Keratinocyte (primary cell): ENCODE measurements around the gene ADIPOR2. TPM values are rescaled to one million over a fixed set of nuclear protein-coding genes. Genes with fewer than 3 reads are reported as not detected.

Experiments
- DNase-seq: peaks from one replicate; pipeline ENCODE4 v3.0.0-alpha.2; 2011; ENCODE audit warnings: low read depth, missing footprints, low spot score
- FAIRE-seq: peaks from 2 replicates; lab custom pipeline; 2011; peaks lifted over from hg19 to GRCh38; lab: Jason Lieb, UNC
- H2AFZ ChIP-seq: 2 replicates; pipeline ENCODE4 v1.6.0; 2012; ENCODE audit warnings: low read length, control low read depth, inconsistent platforms; ENCODE audit not compliant: control insufficient read depth
- H3K27ac ChIP-seq: 2 replicates; pipeline ENCODE4 v1.5.1; 2011; ENCODE audit warnings: low read length; ENCODE audit not compliant: control insufficient read depth, insufficient read depth
- H3K27me3 ChIP-seq: 3 replicates; pipeline ENCODE4 v1.6.0; 2011; ENCODE audit warnings: low read length; ENCODE audit not compliant: control insufficient read depth, insufficient read depth; ENCODE audit errors: extremely low read depth
- H3K36me3 ChIP-seq, 2 experiments: 2 replicates in 1 of 2; 3 replicates in 1 of 2; pipeline ENCODE4 v1.5.1; 2011; ENCODE audit warnings: low read length in 2 of 2, mild to moderate bottlenecking in 1 of 2; ENCODE audit not compliant: control insufficient read depth in 2 of 2, insufficient read depth in 2 of 2; ENCODE audit errors: extremely low read depth in 1 of 2
- H3K4me1 ChIP-seq: 3 replicates; pipeline ENCODE4 v1.5.1; 2011; ENCODE audit warnings: low read length; ENCODE audit not compliant: control insufficient read depth, insufficient read depth; ENCODE audit errors: extremely low read depth
- H3K4me2 ChIP-seq: 3 replicates; pipeline ENCODE4 v1.6.0; 2011; ENCODE audit warnings: low read depth, low read length; ENCODE audit not compliant: control insufficient read depth, insufficient read depth; ENCODE audit errors: extremely low read depth
- H3K4me3 ChIP-seq, 3 experiments: fragments of 200-600 bp in 1 of 3; sonication (generic) in 1 of 3; 2 replicates in 2 of 3; 3 replicates in 1 of 3; pipeline ENCODE4 v1.5.1; 2011 to 2016; ENCODE audit warnings: low read length in 3 of 3, mild to moderate bottlenecking in 3 of 3, control low read depth in 2 of 3, inconsistent platforms in 1 of 3, low read depth in 1 of 3, mixed read lengths in 1 of 3, mixed run types in 1 of 3, moderate library complexity in 1 of 3; ENCODE audit not compliant: control insufficient read depth in 2 of 3, insufficient read depth in 2 of 3; ENCODE audit errors: extremely low read depth in 1 of 3
- H3K79me2 ChIP-seq: 2 replicates; pipeline ENCODE4 v1.6.0; 2012; ENCODE audit warnings: low read length; ENCODE audit not compliant: control insufficient read depth, insufficient read depth
- H3K9ac ChIP-seq: 3 replicates; pipeline ENCODE4 v1.6.0; 2011; ENCODE audit warnings: low read length; ENCODE audit not compliant: control insufficient read depth, insufficient read depth; ENCODE audit errors: extremely low read depth
- H3K9me1 ChIP-seq: 3 replicates; pipeline ENCODE4 v1.6.0; 2011; ENCODE audit warnings: low read length; ENCODE audit not compliant: control insufficient read depth, insufficient read depth; ENCODE audit errors: extremely low read depth
- H3K9me3 ChIP-seq: 2 replicates; pipeline ENCODE4 v1.5.1; 2012; ENCODE audit warnings: low read depth, low read length; ENCODE audit not compliant: control insufficient read depth
- H4K20me1 ChIP-seq: 3 replicates; pipeline ENCODE4 v1.6.0; 2011; ENCODE audit warnings: low read length; ENCODE audit not compliant: control insufficient read depth, insufficient read depth; ENCODE audit errors: extremely low read depth
- CTCF ChIP-seq, 3 experiments: IDR thresholded peaks in 1 of 3; conservative IDR thresholded peaks in 1 of 3; optimal IDR thresholded peaks in 1 of 3; 2 replicates in 2 of 3; 3 replicates in 1 of 3; pipeline versions ENCODE3 to v1.5.1; 2011; ENCODE audit warnings: low read length in 3 of 3, mild to moderate bottlenecking in 3 of 3, moderate library complexity in 2 of 3, control low read depth in 1 of 3, inconsistent platforms in 1 of 3; ENCODE audit not compliant: insufficient read depth in 2 of 3; ENCODE audit errors: extremely low read depth in 1 of 3
- EZH2 ChIP-seq: IDR thresholded peaks from one replicate; pipeline ENCODE4 v1.6.1; 2012; ENCODE audit warnings: inconsistent platforms, mild to moderate bottlenecking, low read length, moderate library complexity
- dilution Hi-C: fragments of 300-500 bp; cut with MboI; formaldehyde crosslinking; loops from one replicate; pipeline ENCODE4 v1.7.0; 2020; ENCODE audit warnings: low sequenced_read_pairs; ENCODE audit not compliant: extremely low pct_ligation_motif_present
- polyA plus RNA-seq, 5 experiments: library from polyadenylated mRNA; depleted of rRNA in 3 of 5; stranded (reverse) in 3 of 5; stranded (forward) in 1 of 5; unstranded in 1 of 5; fragments of >200 nt; gene quantifications; 1 replicate in 1 of 5; 2 replicates in 3 of 5; 3 replicates in 1 of 5; pipeline versions ENCODE4 v1.2.1 to v1.2.3, GENCODE V29; 2011 to 2012; ENCODE audit warnings: missing spikeins in 2 of 5, low read depth in 1 of 5, low replicate concordance in 1 of 5

Gene ADIPOR2
- polyA plus RNA-seq, 1 donor (not counting 4 experiments of a cell fraction or from before 2014, with no cell fraction given) = 59.4 TPM

- H2AFZ ChIP-seq = no peak overlapping the region
- no peak overlapping the region for H3K4me3 ChIP-seq
- no peak for FAIRE-seq
- H3K9me1 ChIP-seq = no peaks in the 10 kb centered on the region
- dilution Hi-C loops = no loop called here
- no peaks in the 10 kb centered on the region for H3K79me2 ChIP-seq
- no peak overlapping the region for H3K9ac ChIP-seq
- H4K20me1 ChIP-seq = no peaks in the 10 kb centered on the region
- H3K4me2 ChIP-seq = no peak overlapping the region
- no peaks in the 10 kb centered on the region for H3K4me1 ChIP-seq
- H3K36me3 ChIP-seq = no peaks in the 10 kb centered on the region
- H3K27ac ChIP-seq = no peak overlapping the region
- TF ChIP-seq CTCF (optimal IDR thresholded peaks at IDR 0.05 in 1 of 3, IDR thresholded peaks at IDR 0.05 in 1 of 3, conservative IDR thresholded peaks at IDR 0.05 in 1 of 3; ENCODE audit: extremely low read depth in 1 of 3, insufficient read depth in 2 of 3, low read length in 3 of 3) (no peak), EZH2 (no peak)
- H3K9me3 ChIP-seq = no peaks in the 10 kb centered on the region
- H3K27me3 ChIP-seq = no peaks in the 10 kb centered on the region
- DNase-seq = no peak
These were observed 24.1 kb upstream of the ADIPOR2 start for GRCh38 chr12:1666685-1667162.

- no peak overlapping the region for H3K4me2 ChIP-seq
- no peak overlapping the region for H3K27ac ChIP-seq
- H3K9me3 ChIP-seq = no peaks in the 10 kb centered on the region
- H3K36me3 ChIP-seq = no peaks in the 10 kb centered on the region
- H2AFZ ChIP-seq = no peak overlapping the region
- no peak overlapping the region for H3K9ac ChIP-seq
- H3K4me3 ChIP-seq = no peak overlapping the region
- no peaks in the 10 kb centered on the region for H3K79me2 ChIP-seq
- FAIRE-seq (no peak), DNase-seq (no peak)
- no peaks in the 10 kb centered on the region for H4K20me1 ChIP-seq
- TF ChIP-seq EZH2 (no peak), CTCF (optimal IDR thresholded peaks at IDR 0.05 in 1 of 3, IDR thresholded peaks at IDR 0.05 in 1 of 3, conservative IDR thresholded peaks at IDR 0.05 in 1 of 3; ENCODE audit: extremely low read depth in 1 of 3, insufficient read depth in 2 of 3, low read length in 3 of 3) (no peak)
- H3K9me1 ChIP-seq = no peaks in the 10 kb centered on the region
- dilution Hi-C loops = no loop called here
- H3K27me3 ChIP-seq = no peaks in the 10 kb centered on the region
- H3K4me1 ChIP-seq = no peaks in the 10 kb centered on the region
These were observed 21.9 kb upstream of the ADIPOR2 start for GRCh38 chr12:1668833-1669543.
